OCI-LY1 (cell line): ENCODE results near the gene C17orf78.

Experiments
- H2AFZ ChIP-seq: fragments of 200-600 bp; sonication (generic), shearing (Covaris generic); 2 replicates; pipeline ENCODE4 v1.6.0; 2014; ENCODE audit warnings: antibody characterized with exemption, mild to moderate bottlenecking, low read length
- H3F3A ChIP-seq: fragments of 200-600 bp; sonication (generic), shearing (Covaris generic); 2 replicates; pipeline ENCODE4 v1.6.0; 2014; ENCODE audit warnings: mild to moderate bottlenecking, antibody characterized with exemption, low read length, moderate library complexity; ENCODE audit not compliant: insufficient read depth
- H3K27ac ChIP-seq: fragments of 200-600 bp; sonication (generic); 2 replicates; pipeline ENCODE4 v1.5.1; 2014; ENCODE audit warnings: low read length, mixed run types, mild to moderate bottlenecking, low read depth; ENCODE audit not compliant: poor library complexity, severe bottlenecking
- H3K27me3 ChIP-seq: fragments of 200-600 bp; sonication (generic); 2 replicates; pipeline ENCODE4 v1.6.0; 2014; ENCODE audit warnings: antibody characterized with exemption, mild to moderate bottlenecking, low read length, moderate library complexity; ENCODE audit not compliant: insufficient read depth
- H3K36me3 ChIP-seq: fragments of 200-600 bp; sonication (generic); 2 replicates; pipeline ENCODE4 v1.6.1; 2014; ENCODE audit warnings: mild to moderate bottlenecking, antibody characterized with exemption, low read length, moderate library complexity, mixed read lengths; ENCODE audit not compliant: insufficient read depth
- H3K4me1 ChIP-seq: fragments of 200-600 bp; sonication (generic); 2 replicates; pipeline ENCODE4 v1.5.1; 2014; ENCODE audit warnings: mild to moderate bottlenecking, low read length, moderate library complexity; ENCODE audit not compliant: insufficient read depth, severe bottlenecking
- H3K4me2 ChIP-seq: fragments of 200-600 bp; sonication (generic), shearing (Covaris generic); 2 replicates; pipeline ENCODE4 v1.6.1; 2014; ENCODE audit warnings: low read length
- H3K4me3 ChIP-seq: fragments of 200-600 bp; sonication (generic); 2 replicates; pipeline ENCODE4 v1.5.1; 2014; ENCODE audit warnings: low read length, low read depth, mild to moderate bottlenecking, mixed read lengths; ENCODE audit not compliant: poor library complexity, severe bottlenecking
- H3K79me2 ChIP-seq: fragments of 200-600 bp; shearing (Covaris generic); 2 replicates; pipeline ENCODE4 v1.6.1; 2016; ENCODE audit warnings: mixed run types, low read length, mixed read lengths; ENCODE audit not compliant: insufficient read depth
- H3K9ac ChIP-seq: fragments of 200-600 bp; sonication (generic), shearing (Covaris generic); 2 replicates; pipeline ENCODE4 v1.6.1; 2014; ENCODE audit warnings: mild to moderate bottlenecking, low read length, mixed read lengths
- H3K9me2 ChIP-seq: fragments of 200-600 bp; sonication (generic), shearing (Covaris generic); 2 replicates; pipeline ENCODE4 v1.6.1; 2014; ENCODE audit warnings: low read depth, mild to moderate bottlenecking, low read length, mixed read lengths
- H3K9me3 ChIP-seq: fragments of 200-600 bp; shearing (Covaris generic); 2 replicates; pipeline ENCODE4 v1.6.1; 2014; ENCODE audit warnings: low read length, mixed read lengths
- H4K20me1 ChIP-seq: fragments of 200-600 bp; sonication (generic), shearing (Covaris generic); 2 replicates; pipeline ENCODE4 v1.6.0; 2016; ENCODE audit warnings: mild to moderate bottlenecking, low read length; ENCODE audit not compliant: insufficient read depth
- EZH2 ChIP-seq: fragments of 200-600 bp; sonication (generic), shearing (Covaris generic); IDR thresholded peaks from 2 replicates; pipeline ENCODE4 v1.8.0; 2017; ENCODE audit warnings: borderline replicate concordance, mixed run types, mild to moderate bottlenecking, antibody characterized with exemption, low read length, moderate library complexity, mixed read lengths
- TF ChIP-seq, protein P1 (sequence below): fragments of 200-600 bp; sonication (generic), shearing (Covaris generic); IDR thresholded peaks from 2 replicates; pipeline ENCODE4 v1.5.1; 2017; ENCODE audit warnings: mild to moderate bottlenecking, antibody characterized with exemption, low read length, moderate library complexity, mixed read lengths

The C17orf78 gene

GRCh38 chr17:37429453-37429852, 53.7 kb downstream of the C17orf78 start:
- TF ChIP-seq EZH2, result no peak
- TF ChIP-seq, protein P1, sequence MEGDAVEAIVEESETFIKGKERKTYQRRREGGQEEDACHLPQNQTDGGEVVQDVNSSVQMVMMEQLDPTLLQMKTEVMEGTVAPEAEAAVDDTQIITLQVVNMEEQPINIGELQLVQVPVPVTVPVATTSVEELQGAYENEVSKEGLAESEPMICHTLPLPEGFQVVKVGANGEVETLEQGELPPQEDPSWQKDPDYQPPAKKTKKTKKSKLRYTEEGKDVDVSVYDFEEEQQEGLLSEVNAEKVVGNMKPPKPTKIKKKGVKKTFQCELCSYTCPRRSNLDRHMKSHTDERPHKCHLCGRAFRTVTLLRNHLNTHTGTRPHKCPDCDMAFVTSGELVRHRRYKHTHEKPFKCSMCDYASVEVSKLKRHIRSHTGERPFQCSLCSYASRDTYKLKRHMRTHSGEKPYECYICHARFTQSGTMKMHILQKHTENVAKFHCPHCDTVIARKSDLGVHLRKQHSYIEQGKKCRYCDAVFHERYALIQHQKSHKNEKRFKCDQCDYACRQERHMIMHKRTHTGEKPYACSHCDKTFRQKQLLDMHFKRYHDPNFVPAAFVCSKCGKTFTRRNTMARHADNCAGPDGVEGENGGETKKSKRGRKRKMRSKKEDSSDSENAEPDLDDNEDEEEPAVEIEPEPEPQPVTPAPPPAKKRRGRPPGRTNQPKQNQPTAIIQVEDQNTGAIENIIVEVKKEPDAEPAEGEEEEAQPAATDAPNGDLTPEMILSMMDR, result no peak
- Histone ChIP-seq H3K36me3 (peaks cover 77% of the 10 kb centered on the region), H3K9me3 (no peaks in the 10 kb centered on the region), H3K9ac (no peak overlapping the region), H3K9me2 (no peaks in the 10 kb centered on the region), H2AFZ (no peak overlapping the region), H3K27ac (no peak overlapping the region), H3K79me2 (no peaks in the 10 kb centered on the region), H3F3A (no peaks in the 10 kb centered on the region), H3K27me3 (no peaks in the 10 kb centered on the region), H3K4me3 (no peak overlapping the region), H3K4me1 (no peaks in the 10 kb centered on the region), H3K4me2 (no peak overlapping the region), H4K20me1 (no peaks in the 10 kb centered on the region)

GRCh38 chr17:37430051-37430627, 54.4 kb downstream of the C17orf78 start:
- H3K27ac ChIP-seq, result no peak overlapping the region
- H3K4me2 ChIP-seq, result no peak overlapping the region
- H3F3A ChIP-seq, result no peaks in the 10 kb centered on the region
- no peak for TF ChIP-seq EZH2
- TF ChIP-seq, protein P1, result no peak
- H2AFZ ChIP-seq, result no peak overlapping the region
- H4K20me1 ChIP-seq, result no peaks in the 10 kb centered on the region
- H3K36me3 ChIP-seq, result peaks cover 78% of the 10 kb centered on the region
- H3K4me3 ChIP-seq, result no peak overlapping the region
- H3K79me2 ChIP-seq, result no peaks in the 10 kb centered on the region
- no peaks in the 10 kb centered on the region for H3K27me3 ChIP-seq
- H3K9ac ChIP-seq, result no peak overlapping the region
- no peaks in the 10 kb centered on the region for H3K4me1 ChIP-seq
- no peaks in the 10 kb centered on the region for H3K9me2 ChIP-seq
- H3K9me3 ChIP-seq, result no peaks in the 10 kb centered on the region

DNA sequence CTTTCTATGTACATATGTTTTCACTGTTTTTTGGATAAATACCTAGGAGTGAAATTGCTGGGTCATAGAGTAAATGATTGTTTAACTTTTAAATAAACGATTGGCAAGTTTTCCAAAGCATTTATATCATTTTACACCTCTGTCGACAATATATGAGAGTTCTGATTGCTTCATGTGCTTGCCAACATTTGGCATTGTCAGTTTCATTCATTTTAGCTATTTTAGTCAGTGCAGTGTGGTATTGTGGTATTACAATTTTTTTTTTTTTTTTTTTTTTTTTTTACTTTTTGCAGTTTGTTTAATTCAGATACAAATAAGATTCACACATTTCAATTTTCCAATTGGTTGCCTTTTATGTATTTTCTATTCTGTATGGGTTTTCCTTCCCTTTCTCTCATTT, 56.9 kb downstream of the C17orf78 start:
- Histone ChIP-seq H3K79me2 (no peaks in the 10 kb centered on the region), H3F3A (no peaks in the 10 kb centered on the region), H3K4me3 (no peak overlapping the region), H2AFZ (no peak overlapping the region), H3K27ac (no peak overlapping the region), H3K9ac (no peak overlapping the region), H3K4me1 (no peaks in the 10 kb centered on the region), H3K9me2 (no peaks in the 10 kb centered on the region), H3K4me2 (no peak overlapping the region), H3K36me3 (peaks cover 61% of the 10 kb centered on the region), H4K20me1 (no peaks in the 10 kb centered on the region), H3K27me3 (no peaks in the 10 kb centered on the region), H3K9me3 (no peaks in the 10 kb centered on the region)
- no peak for TF ChIP-seq EZH2
- TF ChIP-seq, protein P1, result no peak
